Fibroblast of the aortic adventitia (primary cell): ENCODE data around the gene PKM. TPM values are rescaled to one million over a fixed set of nuclear protein-coding genes. Genes with fewer than 3 reads are reported as not detected.

Source experiments
- DNase-seq: peaks from one replicate; pipeline ENCODE4 v3.0.0-alpha.2; 2010; ENCODE audit warnings: low read depth
- H3K4me3 ChIP-seq: 2 replicates; pipeline ENCODE4 v1.5.1; 2011; ENCODE audit warnings: low read depth, mild to moderate bottlenecking, control low read depth, low read length, moderate library complexity
- total RNA-seq: library from RNA; depleted of rRNA; stranded (reverse); fragments of >200 nt; gene quantifications from 2 replicates; pipeline ENCODE4 v1.2.3, GENCODE V29; 2012; ENCODE audit warnings: low replicate concordance
- TF ChIP-seq, protein P1 (sequence below): IDR thresholded peaks from 2 replicates; pipeline ENCODE4 v1.5.1; 2011; ENCODE audit warnings: mild to moderate bottlenecking, low read length, control low read depth, inconsistent platforms; ENCODE audit not compliant: insufficient read depth

Gene PKM
- total RNA-seq, 1 donor: 1,845 TPM

DNA sequence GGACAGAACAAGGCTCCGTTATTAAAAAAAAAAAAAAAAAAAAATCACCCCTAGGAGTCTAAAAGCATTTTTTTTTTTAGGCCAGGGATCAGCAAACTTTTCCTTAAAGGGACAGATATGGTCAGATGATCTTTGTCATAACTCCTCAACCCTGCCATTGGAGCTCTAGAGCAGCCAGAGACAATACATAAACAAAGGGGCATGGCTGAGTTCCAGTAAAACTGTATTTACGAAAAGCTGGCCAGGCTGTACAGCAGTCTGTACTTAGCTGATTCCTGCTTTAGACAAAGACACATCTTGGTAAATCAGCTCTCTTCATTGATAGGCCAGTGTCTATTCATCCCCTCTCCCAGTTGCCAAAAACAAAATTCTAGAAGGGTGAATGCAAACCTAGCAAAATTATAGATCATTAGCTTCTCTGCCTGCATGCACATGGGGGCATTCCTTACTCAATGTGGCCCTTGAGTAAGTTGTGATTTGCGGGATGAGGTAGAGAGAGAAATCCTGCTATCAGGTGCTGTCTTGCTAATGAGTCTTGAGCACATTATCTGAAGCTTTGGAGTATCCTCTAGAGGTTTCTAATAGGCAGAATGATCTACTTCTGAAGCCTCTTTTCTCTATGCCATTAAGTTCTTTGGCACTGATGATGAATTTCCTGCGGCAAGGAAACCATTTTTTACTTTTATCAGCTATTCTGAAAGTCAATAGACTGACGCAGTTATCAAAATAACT is 77.6 kb downstream of the PKM start:
- no peak overlapping the region for H3K4me3 ChIP-seq
- DNase-seq: no peak
- TF ChIP-seq, protein P1, sequence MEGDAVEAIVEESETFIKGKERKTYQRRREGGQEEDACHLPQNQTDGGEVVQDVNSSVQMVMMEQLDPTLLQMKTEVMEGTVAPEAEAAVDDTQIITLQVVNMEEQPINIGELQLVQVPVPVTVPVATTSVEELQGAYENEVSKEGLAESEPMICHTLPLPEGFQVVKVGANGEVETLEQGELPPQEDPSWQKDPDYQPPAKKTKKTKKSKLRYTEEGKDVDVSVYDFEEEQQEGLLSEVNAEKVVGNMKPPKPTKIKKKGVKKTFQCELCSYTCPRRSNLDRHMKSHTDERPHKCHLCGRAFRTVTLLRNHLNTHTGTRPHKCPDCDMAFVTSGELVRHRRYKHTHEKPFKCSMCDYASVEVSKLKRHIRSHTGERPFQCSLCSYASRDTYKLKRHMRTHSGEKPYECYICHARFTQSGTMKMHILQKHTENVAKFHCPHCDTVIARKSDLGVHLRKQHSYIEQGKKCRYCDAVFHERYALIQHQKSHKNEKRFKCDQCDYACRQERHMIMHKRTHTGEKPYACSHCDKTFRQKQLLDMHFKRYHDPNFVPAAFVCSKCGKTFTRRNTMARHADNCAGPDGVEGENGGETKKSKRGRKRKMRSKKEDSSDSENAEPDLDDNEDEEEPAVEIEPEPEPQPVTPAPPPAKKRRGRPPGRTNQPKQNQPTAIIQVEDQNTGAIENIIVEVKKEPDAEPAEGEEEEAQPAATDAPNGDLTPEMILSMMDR: no peak

Other genes starting within 250 kb of the PKM start
- 55.9 and 111 TPM in 2 replicates for gene MYO9A, start 113.0 kb downstream of the PKM start, total RNA-seq
- 0.98 and 3.8 TPM in 2 replicates for gene SENP8, start 112.8 kb downstream of the PKM start, total RNA-seq
- 0.33 and 0.63 TPM in 2 replicates for gene GRAMD2A, start 33.4 kb downstream of the PKM start, total RNA-seq
- 28.7 and 41.7 TPM in 2 replicates for gene PARP6, start 41.4 kb upstream of the PKM start, total RNA-seq
- 0.18 and 1.6 TPM in 2 replicates for gene CELF6, start 89.0 kb upstream of the PKM start, total RNA-seq
- gene HEXA, start 144.8 kb upstream of the PKM start, total RNA-seq: 89.0 and 210 TPM in 2 replicates
- not detected in 2 replicates for gene TMEM202, start 167.1 kb upstream of the PKM start, total RNA-seq
- 51.1 and 69.2 TPM in 2 replicates for gene ARIH1, start 243.1 kb upstream of the PKM start, total RNA-seq